Measurements from ENCODE around the gene TDG.

TDG gene

DNA sequence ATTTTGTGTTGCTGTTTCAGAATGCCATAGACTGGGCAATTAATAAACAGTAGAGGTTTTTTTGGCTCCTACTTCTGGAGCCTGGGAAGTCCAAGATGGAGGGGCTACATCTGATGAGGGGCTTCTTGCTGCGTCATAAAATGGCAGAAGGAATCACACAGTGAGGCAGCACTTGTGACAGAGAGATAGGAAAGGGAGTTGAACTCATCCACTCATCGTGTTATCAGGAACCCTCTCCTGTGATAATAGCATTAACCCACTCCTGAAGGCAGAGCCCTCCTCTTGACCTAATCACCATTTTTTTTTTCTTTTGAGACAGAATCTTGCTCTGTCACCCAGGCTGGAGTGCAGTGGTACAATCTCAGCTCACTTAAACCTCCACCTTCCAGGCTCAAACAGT is 9.7 kb downstream of the TDG start:
- TF ChIP-seq, protein P1, sequence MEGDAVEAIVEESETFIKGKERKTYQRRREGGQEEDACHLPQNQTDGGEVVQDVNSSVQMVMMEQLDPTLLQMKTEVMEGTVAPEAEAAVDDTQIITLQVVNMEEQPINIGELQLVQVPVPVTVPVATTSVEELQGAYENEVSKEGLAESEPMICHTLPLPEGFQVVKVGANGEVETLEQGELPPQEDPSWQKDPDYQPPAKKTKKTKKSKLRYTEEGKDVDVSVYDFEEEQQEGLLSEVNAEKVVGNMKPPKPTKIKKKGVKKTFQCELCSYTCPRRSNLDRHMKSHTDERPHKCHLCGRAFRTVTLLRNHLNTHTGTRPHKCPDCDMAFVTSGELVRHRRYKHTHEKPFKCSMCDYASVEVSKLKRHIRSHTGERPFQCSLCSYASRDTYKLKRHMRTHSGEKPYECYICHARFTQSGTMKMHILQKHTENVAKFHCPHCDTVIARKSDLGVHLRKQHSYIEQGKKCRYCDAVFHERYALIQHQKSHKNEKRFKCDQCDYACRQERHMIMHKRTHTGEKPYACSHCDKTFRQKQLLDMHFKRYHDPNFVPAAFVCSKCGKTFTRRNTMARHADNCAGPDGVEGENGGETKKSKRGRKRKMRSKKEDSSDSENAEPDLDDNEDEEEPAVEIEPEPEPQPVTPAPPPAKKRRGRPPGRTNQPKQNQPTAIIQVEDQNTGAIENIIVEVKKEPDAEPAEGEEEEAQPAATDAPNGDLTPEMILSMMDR (IDR thresholded peaks at IDR 0.05; ENCODE audit: low read length, missing control alignments): no peak

DNA sequence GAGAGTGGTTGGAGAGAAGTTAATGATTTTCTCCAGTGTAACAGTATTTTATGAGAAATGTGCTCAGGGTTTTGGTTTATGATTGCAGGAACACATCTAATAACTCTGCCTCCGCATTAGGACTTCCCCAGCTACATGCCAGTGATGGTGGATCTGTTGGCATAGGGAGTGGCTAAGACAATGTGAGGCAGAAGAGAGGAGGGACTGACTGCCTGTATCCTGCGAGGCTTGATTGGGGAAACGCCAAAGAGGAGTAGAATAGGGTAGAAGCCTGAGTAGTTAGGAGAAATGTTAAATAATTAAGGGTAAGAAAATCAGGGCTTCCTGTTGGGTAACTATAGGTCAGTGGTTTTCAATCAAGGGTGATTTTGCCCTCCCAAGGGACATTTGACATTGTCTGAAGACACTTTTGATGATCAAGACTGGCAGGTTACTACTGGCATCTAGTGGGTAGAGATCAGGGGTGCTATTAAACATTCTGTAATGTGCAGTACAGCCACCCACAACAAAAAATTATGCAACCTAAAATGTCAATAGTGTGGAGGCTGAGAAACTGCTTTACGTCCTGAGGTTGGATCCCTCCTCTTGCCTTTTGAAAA is 12.8 kb downstream of the TDG start:
- no peak for DNase-seq (ENCODE audit: low read depth)
- TF ChIP-seq, protein P1 (IDR thresholded peaks at IDR 0.05; ENCODE audit: low read length, missing control alignments): no peak
- H3K4me3 ChIP-seq (replicated peaks; ENCODE audit: low read depth, low read length): no peak overlapping the region

More for the DNA sequence above, 9.7 kb downstream of the TDG start:
- no peak for DNase-seq (ENCODE audit: low read depth)
- no peak overlapping the region for H3K4me3 ChIP-seq (replicated peaks; ENCODE audit: low read depth, low read length)

- no peak overlapping the region for H3K4me3 ChIP-seq (replicated peaks; ENCODE audit: low read depth, low read length)
- DNase-seq (ENCODE audit: low read depth): peak; percentile 31
- TF ChIP-seq, protein P1 (IDR thresholded peaks at IDR 0.05; ENCODE audit: low read length, missing control alignments): no peak
These were observed 21.2 kb downstream of the TDG start for GRCh38 chr12:103986829-103987228.

- TF ChIP-seq, protein P1 (IDR thresholded peaks at IDR 0.05; ENCODE audit: low read length, missing control alignments): no peak
- H3K4me3 ChIP-seq (replicated peaks; ENCODE audit: low read depth, low read length): no peak overlapping the region
- DNase-seq (ENCODE audit: low read depth): no peak
These were observed 28.6 kb downstream of the TDG start for GRCh38 chr12:103994235-103994634.

DNA sequence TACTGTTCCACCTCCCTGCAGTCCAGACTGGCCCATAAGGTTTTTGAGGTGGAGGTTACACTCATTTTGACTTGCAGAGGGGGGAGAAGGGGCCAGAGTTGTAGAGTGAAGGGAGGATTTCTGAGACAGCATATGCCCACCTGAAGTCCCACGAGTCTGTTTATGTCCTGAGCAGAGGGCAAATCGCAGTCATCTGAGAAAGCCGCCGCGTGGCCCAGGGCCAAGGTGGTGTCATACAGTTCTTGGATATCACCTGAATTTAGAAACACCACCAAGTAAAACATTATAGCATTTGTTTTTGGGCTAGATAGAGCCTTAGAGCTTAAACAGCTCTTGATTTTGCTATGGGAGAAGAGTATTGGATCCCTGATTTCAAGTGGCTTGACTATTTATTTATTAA is 30.9 kb downstream of the TDG start:
- TF ChIP-seq, protein P1 (IDR thresholded peaks at IDR 0.05; ENCODE audit: low read length, missing control alignments): no peak
- H3K4me3 ChIP-seq (replicated peaks; ENCODE audit: low read depth, low read length): no peak overlapping the region
- DNase-seq (ENCODE audit: low read depth): no peak

DNA sequence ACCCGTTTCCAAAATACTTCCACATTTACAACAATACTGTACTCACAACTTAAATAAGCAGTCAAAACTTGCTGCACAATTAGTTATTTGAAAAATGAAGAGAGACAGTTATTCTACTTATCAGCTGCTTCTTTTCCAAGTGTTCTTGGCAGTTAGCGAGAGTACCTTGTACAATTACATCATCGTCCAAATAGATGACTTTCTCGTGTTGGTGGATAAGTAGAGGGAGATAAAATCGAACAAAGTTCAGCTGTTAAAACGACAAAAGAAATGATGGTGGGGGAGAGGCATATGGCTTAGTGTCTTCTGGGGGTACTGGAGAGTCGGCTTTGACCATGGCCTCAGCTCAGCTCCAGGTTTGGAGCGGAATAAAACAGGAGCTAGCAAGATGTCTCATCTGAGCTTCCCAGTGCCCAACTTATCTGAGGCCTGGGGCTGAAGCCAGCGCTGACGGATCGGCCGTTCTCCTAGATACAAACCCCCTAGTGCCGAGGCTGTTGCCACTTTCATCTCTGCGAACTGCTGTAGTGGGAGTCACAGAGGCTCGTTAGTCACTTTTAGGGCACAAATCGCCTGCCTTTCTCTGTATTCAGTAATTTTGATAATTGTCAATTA is 31.7 kb downstream of the TDG start:
- TF ChIP-seq, protein P1 (IDR thresholded peaks at IDR 0.05; ENCODE audit: low read length, missing control alignments): no peak
- peak overlapping the region; percentile 12 for H3K4me3 ChIP-seq (replicated peaks; ENCODE audit: low read depth, low read length)
- peak; percentile 53 for DNase-seq (ENCODE audit: low read depth)

- no peak for DNase-seq (ENCODE audit: low read depth)
- H3K4me3 ChIP-seq (replicated peaks; ENCODE audit: low read depth, low read length): no peak overlapping the region
- TF ChIP-seq, protein P1 (IDR thresholded peaks at IDR 0.05; ENCODE audit: low read length, missing control alignments): no peak
These were observed 33.3 kb downstream of the TDG start for GRCh38 chr12:103998976-103999375.
